ENCODE measurements around the gene ARHGAP44.

DNA sequence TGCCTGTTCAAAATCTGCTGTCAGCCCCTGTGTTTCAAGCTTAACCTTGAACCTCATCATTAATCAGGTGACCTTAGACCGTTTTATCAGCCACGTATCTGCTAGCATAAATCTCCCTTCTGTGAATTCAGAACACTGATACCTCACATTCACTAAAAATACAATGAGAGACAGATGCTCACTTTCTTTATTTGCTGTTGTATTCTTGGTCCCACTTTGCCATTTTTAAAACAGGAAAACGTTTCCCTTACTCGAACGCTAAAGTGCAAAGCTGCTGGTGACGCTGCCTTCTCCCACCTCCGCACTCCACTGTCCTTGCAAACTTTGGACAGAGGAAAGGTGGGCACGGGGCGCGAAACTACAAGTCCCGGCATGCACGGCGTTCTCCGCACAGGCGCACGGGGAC, 220 bp upstream of the ARHGAP44 start:
- TF ChIP-seq, protein P1, sequence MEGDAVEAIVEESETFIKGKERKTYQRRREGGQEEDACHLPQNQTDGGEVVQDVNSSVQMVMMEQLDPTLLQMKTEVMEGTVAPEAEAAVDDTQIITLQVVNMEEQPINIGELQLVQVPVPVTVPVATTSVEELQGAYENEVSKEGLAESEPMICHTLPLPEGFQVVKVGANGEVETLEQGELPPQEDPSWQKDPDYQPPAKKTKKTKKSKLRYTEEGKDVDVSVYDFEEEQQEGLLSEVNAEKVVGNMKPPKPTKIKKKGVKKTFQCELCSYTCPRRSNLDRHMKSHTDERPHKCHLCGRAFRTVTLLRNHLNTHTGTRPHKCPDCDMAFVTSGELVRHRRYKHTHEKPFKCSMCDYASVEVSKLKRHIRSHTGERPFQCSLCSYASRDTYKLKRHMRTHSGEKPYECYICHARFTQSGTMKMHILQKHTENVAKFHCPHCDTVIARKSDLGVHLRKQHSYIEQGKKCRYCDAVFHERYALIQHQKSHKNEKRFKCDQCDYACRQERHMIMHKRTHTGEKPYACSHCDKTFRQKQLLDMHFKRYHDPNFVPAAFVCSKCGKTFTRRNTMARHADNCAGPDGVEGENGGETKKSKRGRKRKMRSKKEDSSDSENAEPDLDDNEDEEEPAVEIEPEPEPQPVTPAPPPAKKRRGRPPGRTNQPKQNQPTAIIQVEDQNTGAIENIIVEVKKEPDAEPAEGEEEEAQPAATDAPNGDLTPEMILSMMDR (conservative IDR thresholded peaks at IDR 0.05; ENCODE audit: low read length), result no peak
- TF ChIP-seq EZH2phosphoT487 (IDR thresholded peaks at IDR 0.05; ENCODE audit: borderline replicate concordance, low read depth, low read length), result no peak

All from OCI-LY7 (cell line).